ACC112 (cell line): ENCODE measurements around the gene ADAMTSL4.
"Not testable (repeated sequence)": the region's sequence is repeated elsewhere in the genome, so short reads cannot be mapped to it uniquely, and the experiment has no call there.

ENCODE experiments used
- H2AFZ ChIP-seq: fragments of 200-600 bp; sonication (generic); one replicate; pipeline ENCODE4 v1.6.0; 2017; ENCODE audit warnings: antibody characterized with exemption, low read length; ENCODE audit not compliant: unreplicated experiment
- H3K27ac ChIP-seq: fragments of 200-600 bp; sonication (generic); 2 replicates; pipeline ENCODE4 v1.5.1; 2014; ENCODE audit warnings: low read depth, mild to moderate bottlenecking, antibody characterized with exemption, low read length, moderate library complexity
- H3K27me3 ChIP-seq: fragments of 200-600 bp; sonication (generic); 2 replicates; pipeline ENCODE4 v1.6.1; 2014; ENCODE audit warnings: mild to moderate bottlenecking, antibody characterized with exemption, low read length, moderate library complexity, mixed read lengths; ENCODE audit not compliant: insufficient read depth
- H3K36me3 ChIP-seq: fragments of 200-600 bp; sonication (generic); 2 replicates; pipeline ENCODE4 v1.6.1; 2016; ENCODE audit warnings: mild to moderate bottlenecking, antibody characterized with exemption, low read length, moderate library complexity, mixed read lengths; ENCODE audit not compliant: insufficient read depth
- H3K4me1 ChIP-seq: fragments of 200-600 bp; sonication (generic); one replicate; pipeline ENCODE4 v1.6.1; 2016; ENCODE audit warnings: low read length, mixed read lengths; ENCODE audit not compliant: insufficient read depth, unreplicated experiment, control insufficient read depth
- H3K4me3 ChIP-seq: fragments of 200-600 bp; sonication (generic); 2 replicates; pipeline ENCODE4 v1.5.1; 2014; ENCODE audit warnings: mild to moderate bottlenecking, low read depth, low read length
- H3K79me2 ChIP-seq: fragments of 200-600 bp; sonication (generic); one replicate; pipeline ENCODE4 v1.6.0; 2016; ENCODE audit warnings: low read length; ENCODE audit not compliant: control insufficient read depth, unreplicated experiment, insufficient read depth

The ADAMTSL4 gene

DNA sequence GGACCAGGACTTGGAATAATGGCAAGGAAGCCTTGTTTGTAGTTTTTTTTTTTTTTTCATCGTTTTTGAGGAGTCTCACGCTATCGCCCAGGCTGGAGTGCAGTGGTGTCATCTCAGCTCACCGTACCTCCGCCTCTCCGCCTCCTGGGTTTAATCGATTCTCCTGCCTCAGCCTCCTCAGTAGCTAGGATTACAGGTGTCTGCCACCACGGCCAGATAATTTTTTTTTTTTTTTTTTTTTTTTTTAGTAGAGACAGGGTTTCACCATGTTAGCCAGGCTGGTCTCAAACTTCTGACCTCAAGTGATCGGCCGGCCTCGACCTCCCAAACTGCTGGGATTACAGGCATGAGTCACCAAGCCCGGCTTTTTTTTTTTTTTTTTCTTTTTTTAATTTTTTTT, 53.2 kb downstream of the ADAMTSL4 start:
- not testable (repeated sequence) for H3K79me2 ChIP-seq, H3K27ac ChIP-seq, H3K36me3 ChIP-seq, H2AFZ ChIP-seq, H3K27me3 ChIP-seq, H3K4me3 ChIP-seq
- peaks cover 17% of the 10 kb centered on the region for H3K4me1 ChIP-seq

DNA sequence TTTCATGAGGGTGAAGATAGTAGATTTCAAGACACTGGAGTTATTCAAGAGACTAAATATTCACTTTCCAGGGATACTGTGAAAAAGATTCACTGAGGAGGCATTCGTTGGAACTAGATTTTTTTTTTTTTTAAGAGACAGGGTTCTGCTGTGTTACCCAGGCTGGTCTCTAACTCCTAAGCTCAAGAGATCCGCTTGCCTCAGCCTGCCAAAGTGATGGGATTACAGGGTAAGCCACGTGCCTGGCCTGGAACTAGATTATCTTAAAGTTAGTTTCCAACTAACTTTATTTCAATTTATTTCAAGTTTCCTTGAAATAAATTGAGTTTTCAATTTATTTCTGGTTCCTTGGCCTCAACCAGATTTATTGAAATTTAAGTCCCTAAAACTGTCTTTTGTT, 54.5 kb downstream of the ADAMTSL4 start:
- Histone ChIP-seq H3K27ac (peak overlapping the region; percentile 99), H3K4me3 (no peak overlapping the region), H3K36me3 (no peaks in the 10 kb centered on the region; the same call in 1 of the 2 replicates), H3K79me2 (no peaks in the 10 kb centered on the region), H2AFZ (no peak overlapping the region), H3K27me3 (no peaks in the 10 kb centered on the region), H3K4me1 (peaks cover 17% of the 10 kb centered on the region)

GRCh38 chr1:150604226-150604588, 55.0 kb downstream of the ADAMTSL4 start:
- Histone ChIP-seq H3K36me3 (no peaks in the 10 kb centered on the region; the same call in 1 of the 2 replicates), H3K27ac (peak overlapping the region; percentile 99), H3K79me2 (no peaks in the 10 kb centered on the region), H3K4me1 (peaks cover 20% of the 10 kb centered on the region), H3K4me3 (0 out of 2 replicates have a peak overlapping the region, but pooled peaks have one; percentile 8), H2AFZ (no peak overlapping the region), H3K27me3 (no peaks in the 10 kb centered on the region)

- Histone ChIP-seq H3K27ac (peak overlapping the region; percentile 99), H3K4me1 (peaks cover 30% of the 10 kb centered on the region)
- H3K36me3 ChIP-seq, H3K27me3 ChIP-seq, H3K4me3 ChIP-seq, H3K79me2 ChIP-seq, H2AFZ ChIP-seq: not testable (repeated sequence)
These were observed 56.2 kb downstream of the ADAMTSL4 start for GRCh38 chr1:150605451-150605731.

- Histone ChIP-seq H3K27ac (peak overlapping the region; percentile 72), H2AFZ (no peak overlapping the region), H3K4me1 (peaks cover 40% of the 10 kb centered on the region), H3K27me3 (no peaks in the 10 kb centered on the region), H3K36me3 (no peaks in the 10 kb centered on the region; the same call in 1 of the 2 replicates), H3K4me3 (no peak overlapping the region), H3K79me2 (no peaks in the 10 kb centered on the region)
These were observed 57.4 kb downstream of the ADAMTSL4 start for GRCh38 chr1:150606463-150607142.

DNA sequence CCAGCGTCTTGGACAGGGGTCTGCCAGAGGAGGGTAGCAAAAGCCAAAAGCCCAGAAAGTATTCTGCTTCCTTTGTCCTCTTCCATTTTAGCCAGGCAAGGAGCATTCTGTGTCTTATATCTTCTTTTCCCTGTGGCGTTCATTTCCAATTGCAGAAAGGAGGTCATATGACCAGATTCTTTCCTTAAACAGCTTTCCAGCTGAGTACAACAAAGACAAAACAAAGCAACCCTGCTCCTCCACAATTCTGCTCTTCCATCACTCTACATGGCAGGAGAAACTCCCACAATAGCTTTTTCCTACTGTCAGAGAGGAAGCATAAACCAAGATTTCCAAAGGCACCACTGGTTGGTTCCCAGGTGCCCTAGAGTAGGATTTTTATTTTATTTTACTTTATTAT, 60.5 kb downstream of the ADAMTSL4 start:
- Histone ChIP-seq H3K27ac (peak overlapping the region; percentile 100), H3K36me3 (no peaks in the 10 kb centered on the region; the same call in 1 of the 2 replicates), H2AFZ (no peak overlapping the region), H3K79me2 (peaks cover 3% of the 10 kb centered on the region), H3K27me3 (no peaks in the 10 kb centered on the region), H3K4me1 (peaks cover 55% of the 10 kb centered on the region), H3K4me3 (no peak overlapping the region)
